Brain microvascular endothelial cell (primary cell): ENCODE data around the gene B4GALNT4.
"Not testable (repeated sequence)": the region's sequence is repeated elsewhere in the genome, so short reads cannot be mapped to it uniquely, and the experiment has no call there.

Experiments used
- DNase-seq: peaks from one replicate; pipeline ENCODE4 v3.0.0-alpha.2; 2020
- H3K27ac ChIP-seq: fragments of 250-450 bp; sonication (Bioruptor Pico); 2 replicates; pipeline ENCODE4 v1.5.1; 2020; ENCODE audit warnings: mild to moderate bottlenecking, moderate library complexity
- H3K27me3 ChIP-seq: fragments of 250-450 bp; sonication (Bioruptor Pico); replicated peaks from 2 replicates; pipeline ENCODE4 v1.5.1; 2020; ENCODE audit warnings: mild to moderate bottlenecking
- H3K36me3 ChIP-seq: fragments of 250-450 bp; sonication (Bioruptor Pico); replicated peaks from 2 replicates; pipeline ENCODE4 v1.5.1; 2020; ENCODE audit warnings: mild to moderate bottlenecking
- H3K4me3 ChIP-seq: 2 replicates; pipeline ENCODE4 v1.5.1; 2011; ENCODE audit warnings: low read depth, mild to moderate bottlenecking, control low read depth, low read length, moderate library complexity
- CTCF ChIP-seq: IDR thresholded peaks from 2 replicates; pipeline ENCODE4 v1.5.1; 2011; ENCODE audit warnings: low read depth, mild to moderate bottlenecking, moderate library complexity, low read length, control low read depth, inconsistent platforms; ENCODE audit errors: missing control alignments
- in situ Hi-C: cut with HindIII; loops from 2 replicates; pipeline ENCODE4 v1.10.0; 2017; ENCODE audit warnings: low sequenced_read_pairs, low pct_ligation_motif_present

Gene B4GALNT4

GRCh38 chr11:342328-342727 lies 27.0 kb upstream of the B4GALNT4 start:
- no peaks in the 10 kb centered on the region for H3K36me3 ChIP-seq
- no peak for DNase-seq
- H3K4me3 ChIP-seq, result no peak overlapping the region
- no peak for TF ChIP-seq CTCF
- no peak overlapping the region for H3K27ac ChIP-seq
- H3K27me3 ChIP-seq, result no peaks in the 10 kb centered on the region
- in situ Hi-C loops, result no loop called here

- in situ Hi-C loops, result no loop called here
- Histone ChIP-seq H3K27ac (no peak overlapping the region), H3K36me3 (no peaks in the 10 kb centered on the region), H3K4me3 (no peak overlapping the region), H3K27me3 (no peaks in the 10 kb centered on the region)
- no peak for TF ChIP-seq CTCF
- DNase-seq, result no peak
Measured at GRCh38 chr11:344836-345578, 24.3 kb upstream of the B4GALNT4 start.

GRCh38 chr11:346529-346928 lies 22.8 kb upstream of the B4GALNT4 start:
- DNase-seq, result no peak
- no peak overlapping the region for H3K27ac ChIP-seq
- H3K4me3 ChIP-seq, result no peak overlapping the region
- in situ Hi-C loops, result no loop called here
- no peaks in the 10 kb centered on the region for H3K27me3 ChIP-seq
- H3K36me3 ChIP-seq, result no peaks in the 10 kb centered on the region
- no peak for TF ChIP-seq CTCF

GRCh38 chr11:349270-349954 lies 19.9 kb upstream of the B4GALNT4 start:
- H3K27me3 ChIP-seq, H3K36me3 ChIP-seq, in situ Hi-C loops, H3K4me3 ChIP-seq, DNase-seq, H3K27ac ChIP-seq: not testable (repeated sequence)

GRCh38 chr11:350033-350722 lies 19.1 kb upstream of the B4GALNT4 start:
- H3K36me3 ChIP-seq, in situ Hi-C loops, H3K4me3 ChIP-seq, DNase-seq, H3K27ac ChIP-seq, H3K27me3 ChIP-seq: not testable (repeated sequence)

GRCh38 chr11:350723-351255 lies 18.5 kb upstream of the B4GALNT4 start:
- no peak overlapping the region for H3K27ac ChIP-seq
- TF ChIP-seq CTCF, result no peak

More at GRCh38 chr11:350723-351255, 18.5 kb upstream of the B4GALNT4 start:
- no peak for DNase-seq
- in situ Hi-C loops, result no loop called here
- H3K27me3 ChIP-seq, result no peaks in the 10 kb centered on the region
- H3K36me3 ChIP-seq, result no peaks in the 10 kb centered on the region
- H3K4me3 ChIP-seq, result no peak overlapping the region
